Prostate gland (tissue), 2 donors: Measurements from ENCODE around the gene REXO2. TPM values are rescaled to one million over a fixed set of nuclear protein-coding genes. Genes with fewer than 3 reads are reported as not detected.

ENCODE experiments used
- DNase-seq: peaks from one replicate; pipeline ENCODE4 v3.0.0-alpha.2; 2019; ENCODE audit warnings: low spot score
- H3K27ac ChIP-seq, 2 donors: fragments of 200-600 bp; sonication (generic); 2 replicates each; pipeline ENCODE4 v1.5.1; 2017 to 2019
- H3K27me3 ChIP-seq: fragments of 200-600 bp; sonication (generic); replicated peaks from 2 replicates; pipeline ENCODE4 v1.5.1; 2019; ENCODE audit not compliant: insufficient read depth
- H3K36me3 ChIP-seq, 2 donors: fragments of 200-600 bp; sonication (generic); 1 replicate in 1 of 2; 2 replicates in 1 of 2; pipeline versions ENCODE4 v1.5.1 to v1.8.1; 2017 to 2019
- H3K4me1 ChIP-seq: fragments of 200-600 bp; sonication (generic); replicated peaks from 2 replicates; pipeline ENCODE4 v1.5.1; 2019
- H3K4me3 ChIP-seq, 2 donors: fragments of 200-600 bp; sonication (generic); 2 replicates each; pipeline ENCODE4 v1.5.1; 2017 to 2019
- H3K9me3 ChIP-seq: fragments of 200-600 bp; sonication (generic); 2 replicates; pipeline ENCODE4 v1.5.1; 2017
- CTCF ChIP-seq, 4 experiments: fragments of 200-600 bp in 2 of 4; fragments of 450-650 bp in 2 of 4; sonication (generic) in 2 of 4; IDR thresholded peaks; 1 replicate in 3 of 4; 2 replicates in 1 of 4; pipeline ENCODE4 v1.5.1; 2016 to 2019; ENCODE audit warnings: antibody characterized with exemption in 4 of 4, mild to moderate bottlenecking in 2 of 4, moderate library complexity in 2 of 4
- POLR2A ChIP-seq: fragments of 450-650 bp; IDR thresholded peaks from one replicate; pipeline ENCODE4 v1.6.1; 2016; ENCODE audit warnings: antibody characterized with exemption, mild to moderate bottlenecking
- POLR2AphosphoS5 ChIP-seq: sonication (generic); formaldehyde crosslinking; IDR thresholded peaks from one replicate; pipeline ENCODE4 v1.6.1; 2017; ENCODE audit warnings: antibody characterized with exemption
- WGBS: methylation state at CpG from one replicate; pipeline ENCODE4 v1.1.5; 2018; 5-methylcytosine and 5-hydroxymethylcytosine counted together
- intact Hi-C: fragments of 100-400 bp; cut with DNase I; formaldehyde crosslinking; loops from one replicate; pipeline ENCODE4 v1.14.2; 2022
- total RNA-seq, 2 donors: library from RNA; depleted of rRNA; stranded (reverse); fragments of >200 nt; gene quantifications; one replicate each; pipeline ENCODE4 v1.1.0, GENCODE V29; 2016

Gene REXO2
- total RNA-seq, 2 donors from 2014 or later, result 90.6 to 151 TPM

- peak overlapping the region in 1 of 2 donors; percentile 86 for H3K27ac ChIP-seq
- no peak for TF ChIP-seq POLR2A
- no peak for TF ChIP-seq CTCF (IDR thresholded peaks at IDR 0.05)
- TF ChIP-seq POLR2AphosphoS5, result no peak
- H3K4me1 ChIP-seq, result no peaks in the 10 kb centered on the region
- H3K9me3 ChIP-seq, result no peaks in the 10 kb centered on the region
- 45% methylated on average over 7 of the region's 7 CpGs for WGBS
- peak; percentile 17 for DNase-seq
- intact Hi-C loops, result no loop called here
- no peak overlapping the region for H3K4me3 ChIP-seq
- peaks cover 0 to 6% of the 10 kb centered on the region in 2 donors for H3K36me3 ChIP-seq
- H3K27me3 ChIP-seq, result no peaks in the 10 kb centered on the region
Observed at GRCh38 chr11:114440971-114441763, 1.9 kb downstream of the REXO2 start.

GRCh38 chr11:114441921-114442320 is 2.7 kb downstream of the REXO2 start:
- intact Hi-C loops, result no loop called here
- no peak overlapping the region for H3K27ac ChIP-seq
- H3K9me3 ChIP-seq, result no peaks in the 10 kb centered on the region
- no peaks in the 10 kb centered on the region for H3K27me3 ChIP-seq
- TF ChIP-seq CTCF (IDR thresholded peaks at IDR 0.05), result no peak
- TF ChIP-seq POLR2AphosphoS5, result no peak
- TF ChIP-seq POLR2A, result no peak
- no peak overlapping the region for H3K4me3 ChIP-seq
- H3K4me1 ChIP-seq, result no peaks in the 10 kb centered on the region
- DNase-seq, result no peak
- H3K36me3 ChIP-seq, result peaks cover 0 to 6% of the 10 kb centered on the region in 2 donors
- 42% methylated on average over 2 of the region's 2 CpGs for WGBS

- H3K27me3 ChIP-seq, result no peaks in the 10 kb centered on the region
- H3K36me3 ChIP-seq, result peaks cover 0 to 6% of the 10 kb centered on the region in 2 donors
- H3K4me3 ChIP-seq, result no peak overlapping the region
- TF ChIP-seq CTCF (IDR thresholded peaks at IDR 0.05), result no peak
- no peak for TF ChIP-seq POLR2AphosphoS5
- TF ChIP-seq POLR2A, result no peak
- no peak for DNase-seq
- 96% methylated on average over 1 of the region's 1 CpG for whole genome bisulfite sequencing
- no peak overlapping the region for H3K27ac ChIP-seq
- intact Hi-C loops, result no loop called here
- no peaks in the 10 kb centered on the region for H3K9me3 ChIP-seq
- H3K4me1 ChIP-seq, result no peaks in the 10 kb centered on the region
Observed at GRCh38 chr11:114442536-114442935, 3.3 kb downstream of the REXO2 start.

- no peaks in the 10 kb centered on the region for H3K27me3 ChIP-seq
- intact Hi-C loops, result no loop called here
- H3K27ac ChIP-seq, result no peak overlapping the region
- no peaks in the 10 kb centered on the region for H3K9me3 ChIP-seq
- WGBS, result 97% methylated on average over 2 of the region's 2 CpGs
- H3K4me1 ChIP-seq, result no peaks in the 10 kb centered on the region
- H3K36me3 ChIP-seq, result peaks cover 0 to 9% of the 10 kb centered on the region in 2 donors
- no peak overlapping the region for H3K4me3 ChIP-seq
- DNase-seq, result no peak
- TF ChIP-seq POLR2A (no peak), POLR2AphosphoS5 (no peak), CTCF (IDR thresholded peaks at IDR 0.05) (no peak)
Observed at GRCh38 chr11:114447444-114447843, 8.2 kb downstream of the REXO2 start.

GRCh38 chr11:114447892-114448291 is 8.6 kb downstream of the REXO2 start:
- no peak for DNase-seq
- H3K4me3 ChIP-seq, result no peak overlapping the region
- H3K36me3 ChIP-seq, result peaks cover 0 to 9% of the 10 kb centered on the region in 2 donors
- no peak for TF ChIP-seq CTCF (IDR thresholded peaks at IDR 0.05)
- no peak for TF ChIP-seq POLR2A
- TF ChIP-seq POLR2AphosphoS5, result no peak
- 70% methylated on average over 3 of the region's 3 CpGs for WGBS
- H3K27ac ChIP-seq, result no peak overlapping the region
- no peaks in the 10 kb centered on the region for H3K27me3 ChIP-seq
- intact Hi-C loops, result no loop called here
- H3K9me3 ChIP-seq, result no peaks in the 10 kb centered on the region
- H3K4me1 ChIP-seq, result no peaks in the 10 kb centered on the region
